Cerebellar cortex (tissue), 1 donor: Measurements from ENCODE around the gene PTPRN2.

Source experiments
- DNase-seq: peaks from one replicate; pipeline ENCODE4 v3.0.0-alpha.2; 2015; ENCODE audit warnings: low spot score

PTPRN2 gene

DNA sequence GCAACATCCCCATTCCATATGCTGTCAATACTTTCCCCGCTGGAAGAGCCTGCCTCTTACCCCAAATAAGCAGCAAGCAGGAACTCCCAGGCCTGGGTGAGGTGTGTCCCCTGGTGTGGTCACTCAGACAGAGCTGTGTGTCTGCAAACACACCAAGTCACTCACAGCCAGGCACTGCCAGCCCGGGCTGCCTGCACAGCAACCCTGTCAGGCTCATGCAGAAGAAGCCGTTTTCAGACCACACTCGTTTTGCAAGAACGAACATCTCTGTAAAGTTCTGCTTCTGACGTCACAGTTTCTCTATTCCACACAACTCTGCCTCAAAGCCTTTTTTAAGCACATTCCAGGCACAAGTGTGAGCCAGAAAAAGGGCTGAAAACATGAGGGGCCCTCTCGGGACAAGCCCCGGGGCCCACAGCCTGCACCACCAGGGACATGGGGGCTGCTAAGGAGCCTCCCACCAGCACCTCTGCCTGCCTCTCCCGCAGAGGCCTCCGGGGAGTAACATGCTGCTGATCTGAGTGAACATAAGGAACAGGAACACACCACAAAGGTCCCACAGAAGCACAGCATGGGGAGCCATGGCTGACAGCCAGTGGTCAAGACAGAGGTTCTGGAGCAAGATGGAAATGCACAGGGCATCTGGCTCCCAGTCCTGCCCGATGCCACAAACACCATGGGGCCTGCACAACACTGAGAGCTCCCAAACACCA lies 11.4 kb downstream of the PTPRN2 start:
- no peak for DNase-seq

GRCh38 chr7:158574308-158575036 lies 13.2 kb downstream of the PTPRN2 start:
- no peak for DNase-seq

GRCh38 chr7:158573310-158573709 lies 14.3 kb downstream of the PTPRN2 start:
- no peak for DNase-seq

DNA sequence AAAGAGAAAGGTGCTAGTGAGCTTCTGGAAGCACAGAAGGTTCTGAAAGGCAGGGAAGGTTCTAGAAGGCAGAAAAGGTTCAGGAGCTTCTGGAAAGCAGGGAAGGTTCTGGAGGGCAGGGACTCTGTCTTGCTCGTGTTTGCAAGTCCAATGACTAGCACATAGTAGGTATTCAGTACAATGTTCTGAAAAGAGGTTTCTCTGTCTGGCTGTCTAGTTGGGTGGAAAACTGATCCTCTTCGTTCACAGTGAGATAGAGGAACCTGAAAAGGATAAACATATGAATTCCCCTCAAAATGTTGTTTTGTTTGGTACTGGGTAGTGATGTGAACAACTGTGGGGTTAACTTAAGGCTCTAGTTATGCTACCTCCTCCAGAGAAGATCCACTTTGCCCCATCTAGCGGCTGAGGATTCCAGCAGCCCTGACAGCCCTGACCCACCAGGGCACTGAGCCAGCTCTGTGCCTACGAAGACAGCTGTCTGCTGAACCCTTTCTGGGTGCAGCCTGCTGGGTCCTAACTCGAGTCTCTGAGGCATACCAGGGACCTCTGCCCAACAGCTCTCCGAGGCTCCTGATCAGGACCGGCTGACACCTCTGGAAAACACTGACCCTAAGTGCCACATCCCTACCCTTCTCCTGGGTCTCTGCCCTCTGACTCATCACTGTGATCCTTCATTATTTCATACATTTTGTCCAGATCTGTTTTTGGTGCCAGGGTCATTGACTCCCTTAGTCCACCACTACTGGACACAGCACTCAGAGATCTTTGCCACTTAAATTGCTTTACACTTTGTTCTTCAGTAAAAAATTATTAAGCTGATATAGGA lies 15.4 kb downstream of the PTPRN2 start:
- DNase-seq, result no peak

- DNase-seq, result no peak
Measured at GRCh38 chr7:158570449-158571170, 17.0 kb downstream of the PTPRN2 start.

DNA sequence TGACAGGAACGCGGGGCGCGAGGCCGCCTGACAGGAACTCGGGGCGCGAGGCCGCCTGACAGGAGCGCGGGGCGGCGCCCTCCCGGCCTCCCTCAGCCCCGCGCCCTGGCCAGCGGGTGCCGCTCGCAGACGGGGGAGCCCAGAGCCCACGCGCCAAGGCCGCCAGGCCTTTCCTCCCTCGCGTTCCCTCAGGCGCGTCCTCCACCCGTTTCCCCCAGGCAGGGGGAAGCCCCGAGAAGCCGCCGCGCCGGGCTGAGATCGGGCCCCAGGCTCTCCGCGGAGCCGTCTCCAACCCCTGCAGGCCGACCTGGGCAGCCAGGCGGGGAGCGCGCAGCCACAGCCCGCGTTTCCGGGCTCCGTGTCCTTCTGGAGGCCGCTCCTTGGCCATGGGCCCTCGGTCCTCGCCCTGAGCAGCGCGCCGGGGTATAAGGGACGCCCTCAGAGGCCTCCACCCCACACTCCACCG lies 17.7 kb downstream of the PTPRN2 start:
- no peak for DNase-seq

GRCh38 chr7:158568974-158569857 lies 18.4 kb downstream of the PTPRN2 start:
- no peak for DNase-seq

DNA sequence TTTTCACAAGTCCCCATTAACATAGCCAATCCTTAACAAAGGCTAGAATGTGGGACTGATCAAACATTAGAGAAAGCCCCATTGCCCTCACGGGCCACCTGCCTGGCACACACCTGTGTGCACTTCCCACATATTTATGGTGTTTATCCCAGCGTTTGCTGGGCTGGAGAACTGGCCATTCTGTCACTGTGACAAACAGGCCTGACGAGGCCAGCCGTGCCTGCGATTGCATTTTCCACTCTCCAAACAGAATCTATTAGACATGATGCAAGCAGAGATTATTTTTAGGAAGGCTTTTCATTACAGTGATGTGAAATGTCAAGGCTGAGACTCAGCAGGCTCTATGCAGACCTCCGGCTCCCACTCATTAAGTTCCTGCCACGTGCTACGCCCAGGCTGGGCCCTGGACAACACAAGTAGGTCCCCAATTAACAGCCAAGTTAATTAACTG lies 20.4 kb downstream of the PTPRN2 start:
- DNase-seq, result no peak

GRCh38 chr7:158564663-158565035 lies 23.0 kb downstream of the PTPRN2 start:
- no peak for DNase-seq

DNA sequence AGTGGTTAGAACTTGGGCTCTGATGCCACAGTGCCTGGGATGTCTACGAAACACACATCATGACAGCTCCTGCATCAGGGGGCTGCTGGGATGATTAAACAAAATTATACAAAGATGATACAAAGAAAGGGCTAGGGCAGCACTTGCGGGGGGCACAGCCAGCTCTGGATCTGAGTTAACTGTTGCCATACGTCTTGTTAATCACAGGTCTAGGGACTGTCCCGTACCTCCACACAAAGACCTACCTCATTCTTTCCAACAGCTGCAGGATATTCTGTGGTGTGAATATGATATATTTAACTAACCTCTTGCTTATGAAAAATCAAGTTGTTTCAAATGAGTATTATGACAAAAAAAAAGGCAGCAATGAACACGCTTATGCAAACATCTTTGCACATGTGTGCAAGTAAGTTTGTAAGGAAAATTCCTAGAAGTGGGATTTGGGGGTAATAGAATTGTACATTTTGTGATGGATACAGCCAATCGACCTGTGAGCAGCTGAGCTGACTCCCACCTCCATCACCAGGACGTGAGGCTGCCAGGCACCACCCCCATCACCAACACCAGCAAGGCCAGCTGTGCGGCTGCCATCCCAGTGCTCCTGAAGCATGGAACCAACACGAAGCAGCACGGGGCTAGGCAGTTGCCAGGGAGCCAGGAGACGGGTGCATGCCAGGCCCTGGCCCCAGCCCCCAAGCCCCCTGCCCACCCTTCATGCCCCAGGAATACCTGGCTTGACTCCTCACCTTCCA lies 23.5 kb downstream of the PTPRN2 start:
- no peak for DNase-seq

DNA sequence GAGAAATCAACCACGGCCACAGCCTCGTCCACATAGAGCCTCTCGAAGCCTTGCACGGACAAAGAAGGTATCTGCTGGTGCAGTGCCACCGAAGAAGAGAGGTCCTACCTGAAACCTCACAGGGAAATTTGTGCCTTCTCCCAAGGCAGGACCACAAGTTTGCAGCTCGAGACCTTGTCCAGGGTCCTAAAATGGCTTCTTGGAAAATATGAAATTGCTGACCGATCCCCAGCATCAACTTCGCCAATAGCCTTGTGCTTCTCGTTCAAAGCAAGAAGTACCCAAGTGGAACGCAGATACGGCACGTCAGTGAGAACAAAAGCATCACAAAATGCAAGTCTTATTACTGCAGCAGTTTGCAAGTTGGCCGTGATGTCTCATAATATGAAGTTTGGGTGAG lies 24.6 kb downstream of the PTPRN2 start:
- DNase-seq, result no peak

DNA sequence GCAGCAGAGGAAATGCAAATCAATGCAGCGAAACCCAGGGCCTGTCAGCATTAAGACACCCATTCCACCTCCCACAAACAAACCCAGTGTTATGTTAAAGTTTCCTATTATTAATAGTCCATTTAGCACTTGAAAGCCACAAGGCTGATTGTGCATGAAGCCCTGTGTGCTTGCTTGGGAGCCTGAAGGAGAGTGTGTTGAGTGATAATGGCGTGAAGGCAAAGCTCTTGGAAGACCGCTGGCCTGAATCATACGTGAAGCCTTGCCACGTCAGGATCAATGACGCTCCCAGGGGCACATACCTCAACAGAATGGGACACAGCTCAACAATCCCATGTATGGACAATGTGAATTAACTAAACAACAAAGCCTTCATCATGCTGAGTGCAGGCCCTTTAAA lies 25.1 kb downstream of the PTPRN2 start:
- no peak for DNase-seq

- DNase-seq, result no peak
Measured at GRCh38 chr7:158561659-158562058, 26.0 kb downstream of the PTPRN2 start.

DNA sequence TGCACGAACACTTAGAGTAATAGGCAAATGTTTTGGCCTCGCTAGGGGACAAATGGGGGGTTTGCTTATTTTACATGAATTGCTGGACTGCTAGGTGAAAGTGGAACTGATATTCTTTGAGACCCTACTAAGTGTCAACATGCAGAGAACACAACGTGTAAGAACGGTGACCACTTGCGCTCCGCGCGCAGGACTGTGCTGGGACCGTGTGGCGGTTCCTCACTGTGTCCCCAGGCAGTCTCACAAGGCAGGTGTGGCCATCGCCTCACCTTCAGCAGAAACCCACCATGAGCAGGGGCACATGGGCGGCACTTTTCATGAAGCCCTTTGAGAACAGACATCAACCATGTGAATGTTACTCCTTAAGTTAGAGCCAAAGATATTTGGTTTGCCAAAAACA lies 27.2 kb downstream of the PTPRN2 start:
- no peak for DNase-seq

GRCh38 chr7:158559356-158559755 lies 28.3 kb downstream of the PTPRN2 start:
- no peak for DNase-seq

DNA sequence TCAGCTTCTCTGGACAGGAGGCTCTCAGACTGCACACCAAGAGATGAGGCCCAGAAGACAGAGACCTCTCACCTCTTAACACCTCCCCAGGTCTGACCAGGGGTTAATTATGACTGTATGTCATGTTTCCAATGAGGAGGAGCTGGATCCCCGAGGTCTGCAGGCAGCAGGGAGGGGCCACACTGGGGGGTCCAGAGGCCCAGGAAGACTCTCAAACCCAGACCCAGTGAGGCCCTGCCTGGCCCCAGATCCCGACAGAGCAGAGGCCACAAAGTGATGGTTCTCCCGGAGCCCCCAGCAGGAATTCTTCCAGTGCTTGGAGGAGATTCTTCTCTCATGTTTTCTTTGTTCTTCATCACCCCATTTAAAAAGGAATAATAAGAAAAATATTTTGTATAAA lies 28.8 kb downstream of the PTPRN2 start:
- no peak for DNase-seq

GRCh38 chr7:158557441-158557755 lies 30.2 kb downstream of the PTPRN2 start:
- DNase-seq, result no peak

DNA sequence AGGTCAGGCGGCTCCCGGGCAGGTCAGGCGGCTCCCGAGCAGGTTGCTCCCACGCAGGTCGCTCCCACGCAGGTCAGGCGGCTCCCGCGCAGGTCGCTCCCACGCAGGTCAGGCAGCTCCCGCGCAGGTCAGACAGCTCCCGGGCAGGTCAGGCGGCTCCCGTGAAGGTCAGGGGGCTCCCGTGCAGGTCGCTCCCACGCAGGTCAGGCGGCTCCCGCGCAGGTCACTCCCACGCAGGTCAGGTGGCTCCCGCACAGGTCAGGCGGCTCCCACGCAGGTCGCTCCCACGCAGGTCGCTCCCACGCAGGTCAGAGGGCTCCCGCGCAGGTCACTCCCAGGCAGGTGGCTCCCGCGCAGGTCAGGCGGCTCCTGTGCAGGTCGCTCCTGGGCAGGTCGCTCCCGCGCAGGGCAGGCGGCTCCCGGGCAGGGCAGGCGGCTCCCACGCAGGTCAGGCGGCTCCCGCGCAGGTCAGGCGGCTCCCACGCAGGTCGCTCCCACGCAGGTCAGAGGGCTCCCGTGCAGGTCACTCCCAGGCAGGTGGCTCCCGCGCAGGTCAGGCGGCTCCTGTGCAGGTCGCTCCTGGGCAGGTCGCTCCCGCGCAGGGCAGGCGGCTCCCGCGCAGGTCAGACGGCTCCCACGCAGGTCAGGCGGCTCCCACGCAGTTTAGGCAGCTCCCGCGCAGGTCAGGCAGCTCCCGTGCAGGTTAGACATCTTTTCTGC lies 30.7 kb downstream of the PTPRN2 start:
- no peak for DNase-seq

DNA sequence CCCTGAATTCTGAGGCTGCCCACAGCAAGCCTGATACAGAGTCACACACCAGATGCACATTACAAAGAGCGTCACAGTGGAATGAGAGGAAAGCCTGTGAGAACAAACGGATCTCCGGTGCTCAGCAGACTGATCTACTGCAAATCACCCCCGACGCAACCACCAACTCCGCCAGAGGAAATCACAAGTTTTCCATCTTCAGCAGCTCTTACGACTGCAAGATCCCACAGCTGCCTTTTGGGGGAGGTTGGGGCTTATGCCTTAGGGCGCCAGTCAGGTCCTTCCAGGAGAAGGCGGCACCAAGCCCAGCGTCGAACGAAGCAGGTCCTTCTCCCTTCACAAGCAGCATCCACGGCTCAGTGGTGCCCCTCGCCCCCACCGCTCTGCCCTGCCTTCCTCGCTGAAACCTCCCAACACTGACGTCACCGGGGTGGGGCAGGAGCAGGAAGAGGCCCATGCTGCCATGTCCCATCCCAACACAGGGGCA lies 32.5 kb downstream of the PTPRN2 start:
- no peak for DNase-seq
